Esophagus muscularis mucosa (tissue), 4 donors: ENCODE results near the gene CREB3L4.

Experiments
- CTCF ChIP-seq, 3 experiments: fragments of 200-600 bp in 2 of 3; fragments of 450-650 bp in 1 of 3; sonication (generic) in 2 of 3; IDR thresholded peaks; one replicate each; pipeline ENCODE4 v1.5.1; 2017 to 2019; ENCODE audit warnings: antibody characterized with exemption in 3 of 3, mild to moderate bottlenecking in 2 of 3, moderate library complexity in 1 of 3
- EP300 ChIP-seq: sonication (generic); formaldehyde crosslinking; IDR thresholded peaks from one replicate; pipeline ENCODE4 v1.6.1; 2017; ENCODE audit warnings: antibody characterized with exemption
- POLR2AphosphoS5 ChIP-seq, 2 donors: sonication (generic); formaldehyde crosslinking; IDR thresholded peaks; one replicate each; pipeline ENCODE4 v1.6.1; 2017; ENCODE audit warnings: antibody characterized with exemption in 2 of 2

- TF ChIP-seq CTCF (IDR thresholded peaks at IDR 0.05) (no peak), POLR2AphosphoS5 (IDR thresholded peaks at IDR 0.05) (no peak), EP300 (no peak)
Observed at GRCh38 chr1:153926405-153926804, 41.3 kb upstream of the CREB3L4 start.
